Vagina (tissue), 2 donors: ENCODE data around the gene PROKR1. TPM values are rescaled to one million over a fixed set of nuclear protein-coding genes. Genes with fewer than 3 reads are reported as not detected.
"Not testable (repeated sequence)": the region's sequence is repeated elsewhere in the genome, so short reads cannot be mapped to it uniquely, and the experiment has no call there.

Source experiments
- DNase-seq, 2 donors: peaks; one replicate each; pipeline ENCODE4 v3.0.0-alpha.2; 2017; ENCODE audit errors: extremely low spot score in 2 of 2
- H3K27ac ChIP-seq: fragments of 200-600 bp; sonication (generic); one replicate; pipeline ENCODE4 v1.5.1; 2019
- H3K27me3 ChIP-seq: fragments of 200-600 bp; sonication (generic); one replicate; pipeline ENCODE4 v1.5.1; 2019
- H3K36me3 ChIP-seq, 2 donors: fragments of 200-600 bp; sonication (generic); one replicate each; pipeline ENCODE4 v1.5.1; 2017 to 2019
- H3K4me1 ChIP-seq: fragments of 200-600 bp; sonication (generic); one replicate; pipeline ENCODE4 v1.5.1; 2019
- H3K4me3 ChIP-seq, 2 donors: fragments of 200-600 bp; sonication (generic); 1 replicate in 1 of 2; 2 replicates in 1 of 2; pipeline ENCODE4 v1.5.1; 2016 to 2019
- H3K9me3 ChIP-seq: fragments of 200-600 bp; sonication (generic); one replicate; pipeline ENCODE4 v1.5.1; 2019
- POLR2A ChIP-seq, 2 donors: fragments of 450-650 bp; IDR thresholded peaks; one replicate each; pipeline ENCODE4 v1.6.1; 2017; ENCODE audit warnings: antibody characterized with exemption in 2 of 2, mild to moderate bottlenecking in 2 of 2, moderate library complexity in 2 of 2
- POLR2AphosphoS5 ChIP-seq, 2 donors: sonication (generic); formaldehyde crosslinking; IDR thresholded peaks; one replicate each; pipeline ENCODE4 v1.9.0; 2017; ENCODE audit warnings: antibody characterized with exemption in 2 of 2, mild to moderate bottlenecking in 2 of 2, low read depth in 1 of 2; ENCODE audit not compliant: insufficient read depth in 1 of 2
- intact Hi-C: fragments of 100-400 bp; cut with DNase I; formaldehyde crosslinking; loops from one replicate; pipeline ENCODE4 v1.15.1; 2023
- total RNA-seq: library from RNA; depleted of rRNA; stranded (reverse); fragments of >200 nt; gene quantifications from one replicate; pipeline ENCODE4 v1.2.3, GENCODE V29; 2016
- TF ChIP-seq, protein P1 (sequence below), 3 experiments: fragments of 450-650 bp in 2 of 3; fragments of 200-600 bp in 1 of 3; sonication (generic) in 1 of 3; IDR thresholded peaks; one replicate each; pipeline ENCODE4 v1.5.1; 2017 to 2019; ENCODE audit warnings: antibody characterized with exemption in 3 of 3, mild to moderate bottlenecking in 2 of 3, moderate library complexity in 2 of 3

PROKR1 gene
- total RNA-seq, 1 donor from 2014 or later, result not detected

DNA sequence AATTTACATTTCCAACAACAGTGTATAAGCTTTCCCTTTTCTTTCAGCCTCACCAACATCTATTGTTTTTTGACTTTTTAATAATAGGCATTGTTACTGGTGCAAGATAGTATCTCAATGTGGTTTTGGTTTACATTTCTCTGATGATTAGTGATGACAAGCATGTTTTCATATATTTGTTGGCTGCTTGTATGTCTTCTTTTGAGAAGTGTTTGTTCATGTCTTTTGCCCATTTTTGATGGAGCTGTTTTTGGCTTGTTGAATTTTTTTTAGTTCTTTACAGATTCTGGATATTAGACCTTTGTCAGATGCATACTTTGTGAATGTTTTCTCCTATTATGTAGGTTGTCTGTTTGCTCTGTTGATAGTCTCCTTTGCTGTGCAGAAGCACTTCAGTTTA is 32.1 kb downstream of the PROKR1 start:
- no peaks in the 10 kb centered on the region for H3K27me3 ChIP-seq
- H3K36me3 ChIP-seq, result no peaks in the 10 kb centered on the region
- H3K4me3 ChIP-seq, result no peak overlapping the region
- no peaks in the 10 kb centered on the region for H3K9me3 ChIP-seq
- no peaks in the 10 kb centered on the region for H3K4me1 ChIP-seq
- intact Hi-C loops, result no loop called here
- TF ChIP-seq, protein P1, sequence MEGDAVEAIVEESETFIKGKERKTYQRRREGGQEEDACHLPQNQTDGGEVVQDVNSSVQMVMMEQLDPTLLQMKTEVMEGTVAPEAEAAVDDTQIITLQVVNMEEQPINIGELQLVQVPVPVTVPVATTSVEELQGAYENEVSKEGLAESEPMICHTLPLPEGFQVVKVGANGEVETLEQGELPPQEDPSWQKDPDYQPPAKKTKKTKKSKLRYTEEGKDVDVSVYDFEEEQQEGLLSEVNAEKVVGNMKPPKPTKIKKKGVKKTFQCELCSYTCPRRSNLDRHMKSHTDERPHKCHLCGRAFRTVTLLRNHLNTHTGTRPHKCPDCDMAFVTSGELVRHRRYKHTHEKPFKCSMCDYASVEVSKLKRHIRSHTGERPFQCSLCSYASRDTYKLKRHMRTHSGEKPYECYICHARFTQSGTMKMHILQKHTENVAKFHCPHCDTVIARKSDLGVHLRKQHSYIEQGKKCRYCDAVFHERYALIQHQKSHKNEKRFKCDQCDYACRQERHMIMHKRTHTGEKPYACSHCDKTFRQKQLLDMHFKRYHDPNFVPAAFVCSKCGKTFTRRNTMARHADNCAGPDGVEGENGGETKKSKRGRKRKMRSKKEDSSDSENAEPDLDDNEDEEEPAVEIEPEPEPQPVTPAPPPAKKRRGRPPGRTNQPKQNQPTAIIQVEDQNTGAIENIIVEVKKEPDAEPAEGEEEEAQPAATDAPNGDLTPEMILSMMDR (IDR thresholded peaks at IDR 0.05), result no peak
- TF ChIP-seq POLR2A (IDR thresholded peaks at IDR 0.05) (no peak), POLR2AphosphoS5 (IDR thresholded peaks at IDR 0.05; ENCODE audit: insufficient read depth in 1 of 2, low read depth in 1 of 2) (no peak)
- no peak for DNase-seq
- no peak overlapping the region for H3K27ac ChIP-seq

DNA sequence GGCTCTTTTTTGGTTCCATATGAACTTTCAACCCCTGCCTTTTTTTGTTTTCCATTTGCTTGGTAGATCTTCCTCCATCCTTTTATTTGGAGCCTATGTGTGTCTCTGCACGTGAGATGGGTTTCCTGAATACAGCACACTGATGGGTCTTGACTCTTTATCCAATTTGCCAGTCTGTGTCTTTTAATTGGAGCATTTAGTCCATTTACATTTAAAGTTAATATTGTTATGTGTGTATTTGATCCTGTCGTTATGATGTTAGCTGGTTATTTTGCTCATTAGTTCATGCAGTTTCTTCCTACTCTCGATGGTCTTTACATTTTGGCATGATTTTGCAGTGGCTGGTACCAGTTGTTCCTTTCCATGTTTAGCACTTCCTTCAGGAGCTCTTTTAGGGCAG is 34.5 kb downstream of the PROKR1 start:
- H3K36me3 ChIP-seq, H3K4me1 ChIP-seq, H3K27ac ChIP-seq, DNase-seq, H3K27me3 ChIP-seq, intact Hi-C loops, H3K4me3 ChIP-seq, H3K9me3 ChIP-seq: not testable (repeated sequence)

DNA sequence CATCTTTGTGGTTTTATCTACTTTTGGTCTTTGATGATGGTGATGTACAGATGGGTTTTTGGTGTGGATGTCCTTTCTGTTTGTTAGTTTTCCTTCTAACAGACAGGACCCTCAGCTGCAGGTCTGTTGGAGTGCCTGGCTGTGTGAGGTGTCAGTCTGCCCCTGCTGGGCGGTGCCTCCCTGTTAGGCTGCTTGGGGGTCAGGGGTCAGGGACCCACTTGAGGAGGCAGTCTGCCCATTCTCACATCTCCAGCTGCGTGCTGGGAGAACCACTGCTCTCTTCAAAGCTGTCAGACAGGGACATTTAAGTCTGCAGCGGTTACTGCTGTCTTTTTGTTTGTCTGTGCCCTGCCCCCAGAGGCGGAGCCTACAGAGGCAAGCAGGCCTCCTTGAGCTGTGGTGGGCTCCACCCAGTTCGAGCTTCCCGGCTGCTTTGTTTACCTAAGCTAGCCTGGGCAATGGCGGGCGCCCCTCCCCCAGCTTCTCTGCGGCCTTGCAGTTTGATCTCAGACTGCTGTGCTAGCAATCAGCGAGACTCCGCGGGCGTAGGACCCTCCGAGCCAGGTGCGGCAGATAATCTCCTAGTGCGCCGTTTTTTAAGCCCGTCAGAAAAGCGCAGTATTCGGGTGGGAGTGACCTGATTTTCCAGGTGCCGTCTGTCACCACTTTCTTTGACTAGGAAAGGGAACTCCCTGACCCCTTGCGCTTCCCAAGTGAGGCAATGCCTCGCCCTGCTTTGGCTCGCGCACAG is 36.0 kb downstream of the PROKR1 start:
- H3K36me3 ChIP-seq, H3K9me3 ChIP-seq, intact Hi-C loops, H3K4me1 ChIP-seq, H3K27me3 ChIP-seq, DNase-seq, H3K27ac ChIP-seq: not testable (repeated sequence)
- peak overlapping the region; percentile 19 to 22 for H3K4me3 ChIP-seq

DNA sequence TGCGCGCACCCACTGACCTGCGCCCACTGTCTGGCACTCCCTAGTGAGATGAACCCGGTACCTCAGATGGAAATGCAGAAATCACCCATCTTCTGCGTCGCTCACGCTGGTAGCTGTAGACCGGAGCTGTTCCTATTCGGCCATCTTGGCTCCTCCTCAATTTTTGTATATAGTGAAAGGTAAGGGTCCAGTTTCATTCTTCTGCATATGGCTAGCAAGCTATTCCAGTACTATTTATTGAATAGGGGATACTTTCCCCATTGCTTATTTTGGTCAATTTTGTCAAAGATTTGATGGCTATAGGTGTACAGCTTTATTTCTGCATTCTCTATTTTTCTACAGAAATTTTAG is 36.5 kb downstream of the PROKR1 start:
- H3K9me3 ChIP-seq, H3K4me1 ChIP-seq, intact Hi-C loops, H3K27ac ChIP-seq, H3K27me3 ChIP-seq, DNase-seq, H3K36me3 ChIP-seq: not testable (repeated sequence)
- H3K4me3 ChIP-seq, result peak overlapping the region; percentile 19 to 22

DNA sequence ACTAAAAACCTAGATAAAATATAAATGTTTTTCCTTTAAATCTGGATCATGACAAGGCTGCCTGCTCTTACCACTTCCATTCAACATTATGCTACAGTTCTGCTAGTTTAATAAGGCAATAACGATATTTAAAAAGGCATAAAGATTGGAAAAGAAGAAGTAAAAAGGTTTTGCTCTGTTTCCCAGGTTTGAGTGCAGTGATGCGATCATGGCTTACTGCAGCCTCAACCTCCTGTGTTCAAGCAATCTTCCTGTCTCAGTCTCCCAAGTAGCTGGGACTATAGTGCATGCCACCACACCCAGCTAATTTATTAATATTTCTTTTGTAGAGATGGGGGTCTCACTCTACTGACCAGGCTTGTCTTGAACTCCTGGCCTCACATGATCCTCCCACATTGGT is 40.8 kb downstream of the PROKR1 start:
- no peaks in the 10 kb centered on the region for H3K36me3 ChIP-seq
- H3K4me1 ChIP-seq, result no peaks in the 10 kb centered on the region
- no peak for DNase-seq
- no peaks in the 10 kb centered on the region for H3K27me3 ChIP-seq
- TF ChIP-seq POLR2A (IDR thresholded peaks at IDR 0.05), result no peak
- TF ChIP-seq POLR2AphosphoS5 (IDR thresholded peaks at IDR 0.05; ENCODE audit: insufficient read depth in 1 of 2, low read depth in 1 of 2), result no peak
- TF ChIP-seq, protein P1 (IDR thresholded peaks at IDR 0.05), result no peak
- no peak overlapping the region for H3K27ac ChIP-seq
- no peaks in the 10 kb centered on the region for H3K9me3 ChIP-seq
- intact Hi-C loops, result no loop called here
- no peak overlapping the region for H3K4me3 ChIP-seq

DNA sequence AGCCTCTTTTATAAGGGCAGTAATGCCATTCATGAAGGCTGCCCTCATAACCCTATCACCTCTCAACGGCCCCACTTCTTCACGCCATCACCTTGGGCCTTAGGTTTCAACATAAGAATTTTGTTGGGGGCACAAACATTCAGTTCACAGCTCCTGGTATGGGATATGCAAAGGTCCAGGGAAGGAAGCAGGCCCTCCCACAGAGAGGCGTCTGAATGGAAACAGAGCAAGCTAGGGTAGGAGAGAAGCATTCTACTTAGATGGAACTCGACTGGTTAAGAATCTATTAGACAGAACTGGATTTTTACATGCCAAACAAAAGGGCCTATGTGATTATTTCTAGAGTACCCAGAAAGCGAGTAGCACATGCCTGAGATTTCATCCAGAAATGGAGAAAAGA is 42.8 kb downstream of the PROKR1 start:
- no peaks in the 10 kb centered on the region for H3K36me3 ChIP-seq
- no peaks in the 10 kb centered on the region for H3K27me3 ChIP-seq
- H3K27ac ChIP-seq, result no peak overlapping the region
- H3K4me1 ChIP-seq, result no peaks in the 10 kb centered on the region
- intact Hi-C loops, result no loop called here
- DNase-seq, result no peak
- H3K4me3 ChIP-seq, result no peak overlapping the region
- TF ChIP-seq, protein P1 (IDR thresholded peaks at IDR 0.05), result no peak
- no peak for TF ChIP-seq POLR2A (IDR thresholded peaks at IDR 0.05)
- TF ChIP-seq POLR2AphosphoS5 (IDR thresholded peaks at IDR 0.05; ENCODE audit: insufficient read depth in 1 of 2, low read depth in 1 of 2), result no peak
- H3K9me3 ChIP-seq, result no peaks in the 10 kb centered on the region
